ENCODE results near the gene TAB2. TPM values are rescaled to one million over a fixed set of nuclear protein-coding genes. Genes with fewer than 3 reads are reported as not detected.

TAB2 gene, protein sequence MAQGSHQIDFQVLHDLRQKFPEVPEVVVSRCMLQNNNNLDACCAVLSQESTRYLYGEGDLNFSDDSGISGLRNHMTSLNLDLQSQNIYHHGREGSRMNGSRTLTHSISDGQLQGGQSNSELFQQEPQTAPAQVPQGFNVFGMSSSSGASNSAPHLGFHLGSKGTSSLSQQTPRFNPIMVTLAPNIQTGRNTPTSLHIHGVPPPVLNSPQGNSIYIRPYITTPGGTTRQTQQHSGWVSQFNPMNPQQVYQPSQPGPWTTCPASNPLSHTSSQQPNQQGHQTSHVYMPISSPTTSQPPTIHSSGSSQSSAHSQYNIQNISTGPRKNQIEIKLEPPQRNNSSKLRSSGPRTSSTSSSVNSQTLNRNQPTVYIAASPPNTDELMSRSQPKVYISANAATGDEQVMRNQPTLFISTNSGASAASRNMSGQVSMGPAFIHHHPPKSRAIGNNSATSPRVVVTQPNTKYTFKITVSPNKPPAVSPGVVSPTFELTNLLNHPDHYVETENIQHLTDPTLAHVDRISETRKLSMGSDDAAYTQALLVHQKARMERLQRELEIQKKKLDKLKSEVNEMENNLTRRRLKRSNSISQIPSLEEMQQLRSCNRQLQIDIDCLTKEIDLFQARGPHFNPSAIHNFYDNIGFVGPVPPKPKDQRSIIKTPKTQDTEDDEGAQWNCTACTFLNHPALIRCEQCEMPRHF
- polyA plus RNA-seq (ENCODE audit: insufficient read length in 4 of 4), result 100 to 1,000 TPM in 1 of 4 donors, 10 to 100 TPM in 3; 80.7 to 103 (median 85.4) TPM

DNA sequence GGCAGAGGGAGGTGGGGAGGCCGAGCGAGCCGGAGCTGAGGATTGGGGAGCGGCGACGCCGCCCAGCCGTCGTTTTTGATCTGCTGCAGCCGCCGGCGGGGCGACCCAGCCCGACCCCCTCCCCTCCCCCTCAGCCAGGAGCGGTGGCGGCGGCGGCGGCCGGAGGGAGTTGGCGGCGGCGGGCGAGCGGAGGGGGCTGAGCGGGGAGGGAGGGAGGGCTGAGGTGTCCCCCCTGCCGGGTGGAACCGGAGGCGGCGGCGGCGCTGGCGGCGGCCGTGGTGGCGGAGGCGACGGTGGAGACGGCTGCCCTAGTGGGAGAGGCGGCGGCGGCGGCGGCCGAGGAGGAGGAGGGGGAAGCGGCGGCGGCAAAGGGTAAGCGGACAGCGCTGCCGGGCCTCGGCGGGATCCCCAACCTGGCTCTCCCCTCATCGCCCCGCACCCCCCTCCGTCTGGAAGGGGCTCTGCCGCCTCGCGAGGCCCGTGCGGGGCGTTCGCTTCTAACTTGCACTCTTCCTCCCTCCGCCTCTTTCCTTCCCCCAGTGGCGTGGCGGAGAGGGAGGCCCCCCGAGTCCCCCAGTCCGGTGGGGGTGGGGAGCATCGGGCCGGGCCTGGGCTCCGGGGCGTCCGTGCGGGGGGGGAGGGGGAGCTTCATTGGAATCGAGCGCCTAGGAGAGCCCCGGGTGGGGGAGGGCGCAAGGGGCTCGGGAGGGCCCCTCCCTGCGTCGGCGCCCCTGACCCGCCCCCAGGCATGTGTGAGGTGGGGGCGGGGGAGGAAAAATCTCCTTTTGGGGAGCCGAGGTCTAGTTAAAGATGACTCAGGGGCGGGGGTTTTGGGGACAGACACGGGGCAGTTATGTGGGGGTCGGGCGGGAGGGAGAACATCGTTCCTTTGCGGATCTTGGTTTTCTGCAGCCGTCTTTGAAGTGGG, at the start of gene TAB2:
TSS of gene TAB2 (plus strand) at position 69 of the 928 bp plus-strand sequence. CDS start 52,286 bp downstream, outside the sequence.
- DNase-seq (ENCODE audit: low read depth in 4 of 4, low spot score in 2 of 4), result no peak

DNA sequence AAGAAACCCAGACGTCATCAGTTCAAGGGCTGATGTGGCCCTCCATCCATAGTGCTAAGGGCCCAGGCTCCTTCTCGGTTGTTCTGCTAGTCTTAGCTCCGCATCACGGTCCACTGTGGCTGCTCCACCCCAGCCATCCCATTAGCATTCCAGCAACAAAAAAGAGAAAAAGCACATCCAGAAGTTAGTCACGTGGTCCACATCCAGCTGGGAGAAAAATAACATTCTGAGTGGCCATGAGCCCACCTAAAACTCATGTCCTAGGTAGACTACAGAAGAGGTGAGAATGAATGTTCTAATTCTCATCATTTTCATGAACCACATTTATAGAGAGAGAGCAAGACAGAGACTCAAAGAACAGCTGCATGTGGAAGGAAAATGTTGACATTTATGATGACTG, 49.4 kb upstream of the TAB2 start:
- no peak for DNase-seq (ENCODE audit: low read depth in 4 of 4, low spot score in 2 of 4)

DNA sequence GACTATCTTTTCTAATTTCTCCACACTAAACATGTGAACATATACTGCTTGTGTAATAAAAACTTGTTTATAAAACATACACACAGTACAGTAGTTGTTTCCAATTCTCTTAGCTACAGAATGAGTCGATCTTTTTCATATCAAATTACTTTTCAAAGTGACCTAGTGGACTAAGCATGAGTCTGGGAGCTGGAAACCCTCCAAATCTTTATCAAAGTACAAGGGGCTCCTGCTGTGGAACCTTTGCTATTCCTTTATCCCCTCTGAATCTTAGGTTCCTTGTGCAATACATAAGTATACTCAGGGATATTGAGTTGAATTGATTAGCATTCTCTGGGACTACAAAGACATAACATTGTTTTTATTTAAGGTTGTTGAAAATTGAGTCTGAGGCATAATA, 48.7 kb upstream of the TAB2 start:
- DNase-seq (ENCODE audit: low read depth in 4 of 4, low spot score in 2 of 4), result no peak

DNA sequence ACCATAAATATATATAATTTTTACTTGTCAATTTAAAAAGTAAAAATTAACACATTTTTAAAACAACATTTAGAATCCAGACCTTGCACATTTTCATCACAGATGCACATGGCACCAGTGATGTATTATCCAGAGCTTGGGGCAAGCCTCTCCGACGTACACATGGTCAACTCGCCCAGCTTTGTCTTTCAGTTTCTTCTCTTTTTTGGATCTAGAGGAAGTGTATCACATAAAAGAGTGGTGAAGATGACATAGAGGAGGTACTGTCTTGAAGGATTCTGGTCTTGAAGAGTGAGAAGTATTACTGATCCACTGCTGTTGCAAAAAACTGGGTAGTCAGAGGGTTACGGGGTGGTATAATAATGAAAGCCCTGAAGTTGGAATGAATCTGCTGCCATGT, 46.9 kb upstream of the TAB2 start:
- no peak for DNase-seq (ENCODE audit: low read depth in 4 of 4, low spot score in 2 of 4)

DNA sequence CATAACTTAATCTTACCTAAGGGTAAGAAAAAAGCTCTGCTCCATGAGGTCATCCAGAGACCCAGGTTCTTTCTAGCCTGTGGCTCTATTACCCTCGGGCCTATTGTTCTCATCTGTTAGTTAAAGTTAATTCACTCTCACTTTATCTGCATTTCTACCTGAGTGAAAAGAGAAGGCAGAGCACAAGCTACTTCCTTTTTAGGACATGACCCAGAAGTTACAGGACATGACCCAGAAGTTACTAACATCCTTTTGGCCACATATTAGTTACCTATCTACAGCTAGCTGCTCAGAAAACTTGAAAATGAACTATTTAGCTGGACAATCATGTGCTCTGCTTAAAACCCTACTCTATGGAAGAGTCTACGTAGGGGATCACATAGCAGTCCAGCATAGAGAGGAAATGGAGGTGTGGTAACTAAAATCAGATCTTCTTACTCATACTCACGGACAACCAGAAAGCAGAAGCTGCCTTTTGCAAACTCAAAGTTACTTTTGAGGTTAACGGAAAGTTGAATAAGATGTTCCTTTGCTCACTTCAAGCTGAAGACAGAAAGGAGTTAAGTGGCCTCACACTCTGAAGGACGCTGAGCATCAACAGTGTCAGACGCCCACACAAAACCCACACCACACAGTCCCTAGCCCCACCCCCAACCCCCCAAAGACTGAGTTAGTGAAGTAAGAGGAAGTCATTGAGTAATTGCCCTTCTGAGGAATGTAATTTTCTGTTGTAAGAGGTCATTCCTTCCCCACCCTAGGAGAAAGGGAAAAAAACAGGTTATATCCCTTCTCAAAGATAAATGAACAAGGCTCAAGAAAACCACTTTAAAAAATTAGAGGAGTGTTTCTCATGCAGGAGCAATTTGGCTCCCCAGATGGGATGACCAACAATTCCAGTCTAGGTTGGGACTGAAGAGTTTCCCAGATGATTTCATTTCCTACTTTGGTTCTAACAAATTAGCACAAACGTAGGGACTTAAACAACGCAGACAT, 45.9 kb upstream of the TAB2 start:
- DNase-seq (ENCODE audit: low read depth in 4 of 4, low spot score in 2 of 4), result no peak

DNA sequence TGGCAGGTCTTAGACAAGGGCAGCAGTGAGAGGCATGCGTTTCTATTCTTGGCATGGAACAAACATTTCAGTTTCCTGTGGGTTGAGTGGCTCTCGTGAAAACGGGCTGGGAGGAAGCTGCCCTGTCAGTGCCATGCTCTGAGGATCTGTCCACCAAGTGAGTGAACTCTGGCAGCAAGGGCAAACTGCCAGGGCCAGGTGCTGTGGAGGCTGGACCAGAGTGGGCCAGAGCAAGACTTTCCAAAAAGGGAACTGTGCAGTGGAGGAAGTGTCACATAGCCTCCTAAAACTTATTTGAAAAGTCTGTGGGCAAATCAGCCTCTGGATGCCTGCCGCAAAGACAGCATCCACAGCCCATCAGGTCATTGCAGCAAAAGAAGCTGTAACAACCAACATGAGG, 44.2 kb upstream of the TAB2 start:
- DNase-seq (ENCODE audit: low read depth in 4 of 4, low spot score in 2 of 4), result no peak

DNA sequence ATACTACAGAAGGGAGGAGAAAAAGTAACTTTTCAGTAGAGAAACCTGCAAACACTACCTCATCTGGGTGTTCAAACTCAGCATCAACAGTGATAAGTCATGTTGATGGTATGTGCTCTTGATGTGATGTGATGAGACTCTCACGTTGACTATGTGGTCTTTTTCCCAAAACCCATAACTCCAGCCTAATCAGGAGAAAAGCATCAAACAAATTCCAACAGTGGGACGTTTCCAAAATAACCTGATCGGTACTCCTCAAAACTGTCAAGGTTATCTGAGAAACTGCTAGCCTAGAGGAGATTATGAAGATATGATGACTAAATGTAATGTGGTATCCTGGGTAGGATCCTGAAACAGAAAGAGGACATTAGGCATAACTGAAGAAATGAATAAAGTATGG, 41.9 kb upstream of the TAB2 start:
- DNase-seq (ENCODE audit: low read depth in 4 of 4, low spot score in 2 of 4), result no peak

DNA sequence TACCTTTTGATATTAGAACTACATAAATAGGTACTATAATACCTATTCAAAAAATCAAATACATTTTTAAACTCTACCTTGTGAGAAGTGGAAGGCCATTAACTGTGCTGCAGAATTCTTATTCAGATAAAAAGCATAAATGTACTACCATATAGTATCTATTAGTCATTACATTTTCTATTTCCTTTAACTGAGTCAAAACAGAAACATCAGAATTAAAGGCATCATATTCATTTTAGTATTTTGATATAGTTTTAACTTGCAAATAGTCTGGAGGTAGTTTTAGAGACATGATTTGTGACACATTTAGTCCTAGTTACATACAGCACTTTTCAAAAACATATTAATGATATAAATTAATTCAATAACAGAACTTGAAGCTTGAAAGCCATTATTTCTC, 39.9 kb upstream of the TAB2 start:
- DNase-seq (ENCODE audit: low read depth in 4 of 4, low spot score in 2 of 4), result no peak

DNA sequence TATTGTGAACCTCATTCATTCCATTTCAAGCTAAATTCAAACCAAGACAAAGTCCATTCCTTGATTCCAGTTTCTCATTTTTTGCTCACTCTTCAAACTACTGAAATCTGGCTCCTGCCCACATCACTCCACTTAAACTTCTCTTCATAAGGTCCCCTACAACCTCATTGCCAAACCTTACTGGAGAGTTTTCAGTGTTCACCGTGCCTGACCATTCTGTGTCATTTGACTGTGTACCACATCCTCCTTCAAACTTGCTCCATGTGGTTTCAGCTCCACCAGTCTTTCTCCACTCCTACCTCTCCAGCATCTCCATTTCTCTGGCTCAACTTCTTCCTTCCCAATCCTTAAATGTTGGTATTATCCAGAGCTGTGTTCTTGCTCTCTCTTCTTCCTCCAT, 38.5 kb upstream of the TAB2 start:
- no peak for DNase-seq (ENCODE audit: low read depth in 4 of 4, low spot score in 2 of 4)

DNA sequence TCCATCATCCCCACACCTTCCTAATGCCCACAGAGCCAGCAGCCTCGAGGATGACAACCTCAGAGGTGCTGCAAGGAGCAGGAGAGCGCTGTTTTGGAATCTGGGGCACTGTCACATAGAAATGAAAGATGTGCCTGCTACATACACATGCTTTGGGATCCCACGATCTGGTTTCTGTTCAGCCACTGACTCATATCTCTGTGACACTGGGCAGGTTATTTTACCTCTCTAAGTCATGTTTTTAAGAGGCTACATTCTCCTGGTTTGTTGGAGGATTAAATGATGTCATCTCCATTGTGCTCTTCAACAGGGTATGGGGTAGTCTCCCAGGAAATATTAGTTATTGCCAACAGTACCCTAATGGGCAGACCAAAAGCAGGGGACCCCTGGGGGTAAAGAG, 32.6 kb upstream of the TAB2 start:
- no peak for DNase-seq (ENCODE audit: low read depth in 4 of 4, low spot score in 2 of 4)

DNA sequence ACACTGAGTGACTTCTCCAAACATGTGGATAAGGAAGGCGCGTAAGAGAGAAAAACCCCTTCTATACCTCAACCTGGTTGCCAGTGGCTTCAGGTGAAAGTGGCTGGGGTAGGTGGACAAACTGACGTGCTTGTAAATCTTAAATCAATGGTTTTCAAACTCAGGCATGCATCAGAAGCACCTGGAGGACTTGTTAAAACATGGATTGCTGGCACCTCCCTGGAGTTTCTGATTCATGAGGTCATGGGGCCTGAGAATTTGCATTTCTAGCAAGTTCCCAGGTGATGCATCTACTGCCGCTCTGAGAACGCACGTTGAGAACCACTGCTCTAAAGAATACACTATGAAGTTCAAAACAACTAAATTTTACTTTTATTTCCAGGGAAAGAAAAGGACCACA, 31.9 kb upstream of the TAB2 start:
- DNase-seq (ENCODE audit: low read depth in 4 of 4, low spot score in 2 of 4), result no peak

DNA sequence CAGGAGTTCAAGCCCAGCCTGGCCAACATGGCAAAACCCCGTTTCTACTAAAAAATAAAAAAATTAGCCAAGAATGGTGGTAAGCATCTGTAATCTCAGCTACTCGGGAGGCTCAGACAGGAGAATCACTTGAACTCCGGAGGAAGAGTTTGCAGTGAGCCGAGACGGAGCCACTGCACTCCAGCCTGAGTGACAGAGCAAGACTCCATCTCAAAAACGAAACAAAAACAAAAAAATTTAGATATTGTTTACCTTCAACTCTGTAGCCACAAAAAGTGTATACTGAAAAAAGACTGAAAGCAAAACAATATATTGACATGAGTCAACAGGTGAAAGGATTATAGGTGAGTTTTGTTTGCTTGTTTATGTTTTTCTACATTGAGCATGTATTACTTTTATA, 30.6 kb upstream of the TAB2 start:
- DNase-seq (ENCODE audit: low read depth in 4 of 4, low spot score in 2 of 4), result no peak

DNA sequence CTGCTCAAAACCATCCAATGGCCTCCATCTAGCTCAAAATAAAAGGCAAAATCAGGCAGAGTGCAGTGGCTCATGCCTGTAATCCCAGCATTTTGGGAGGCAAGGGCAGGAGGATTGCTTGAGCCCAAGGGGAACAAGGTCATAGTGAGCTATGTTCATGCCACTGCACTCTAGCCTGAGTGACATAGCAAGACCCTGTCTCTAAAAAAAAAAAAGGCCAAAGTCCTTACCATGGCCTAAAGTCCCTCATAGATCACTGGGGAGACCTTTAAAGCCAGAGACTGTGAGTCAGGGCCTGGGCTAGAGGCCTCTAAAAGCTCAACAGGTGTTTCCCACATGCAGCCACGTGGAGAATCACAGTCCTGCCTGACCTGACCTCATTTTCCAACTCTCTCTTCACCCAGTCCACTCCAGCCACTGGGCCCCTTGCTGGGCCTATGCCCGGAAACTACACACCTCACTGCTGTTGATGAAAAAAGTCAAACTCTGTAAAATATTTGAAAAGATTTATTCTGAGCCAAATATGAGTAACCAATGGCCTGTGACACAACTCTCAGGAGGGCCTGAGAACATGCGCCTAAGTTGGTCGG, 28.2 kb upstream of the TAB2 start:
- DNase-seq (ENCODE audit: low read depth in 4 of 4, low spot score in 2 of 4), result no peak

DNA sequence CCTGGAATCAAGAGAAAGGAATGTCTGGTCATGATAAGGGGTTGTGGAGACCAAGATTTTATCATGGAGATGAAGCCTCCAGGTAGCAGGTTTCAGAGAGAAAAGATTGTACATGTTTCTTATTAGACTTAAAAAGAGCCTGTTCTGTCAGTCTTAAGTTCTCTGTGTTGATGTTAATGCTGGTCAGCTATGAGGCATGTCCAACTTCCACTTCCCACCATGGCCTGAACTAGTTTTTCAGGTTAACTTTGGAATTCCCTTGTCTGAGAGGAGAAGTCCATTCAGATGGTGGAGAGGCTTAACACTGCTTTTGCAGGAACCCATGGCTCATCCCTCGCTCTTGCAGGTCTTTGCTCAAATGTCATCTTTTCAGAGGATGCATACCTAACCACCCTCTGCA, 27.5 kb upstream of the TAB2 start:
- no peak for DNase-seq (ENCODE audit: low read depth in 4 of 4, low spot score in 2 of 4)

DNA sequence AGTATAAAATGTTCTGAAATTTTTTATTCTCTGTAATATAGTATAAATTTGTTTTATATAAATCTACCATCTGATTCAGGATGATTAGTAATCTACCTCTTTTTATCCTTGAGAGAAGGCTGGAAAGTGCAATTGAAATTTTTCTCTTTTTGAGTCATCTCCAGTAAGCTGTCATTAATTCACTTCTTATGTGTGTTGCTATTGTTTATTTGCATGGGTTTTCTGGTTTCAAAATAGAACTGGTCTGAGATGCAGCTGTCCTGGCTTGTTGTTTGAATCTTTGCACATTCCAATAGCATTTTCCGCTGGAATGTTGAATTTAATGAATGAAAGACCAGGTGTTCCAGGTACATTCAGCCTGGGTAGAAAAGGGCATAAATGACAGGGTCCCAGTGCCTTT, 24.3 kb upstream of the TAB2 start:
- no peak for DNase-seq (ENCODE audit: low read depth in 4 of 4, low spot score in 2 of 4)

DNA sequence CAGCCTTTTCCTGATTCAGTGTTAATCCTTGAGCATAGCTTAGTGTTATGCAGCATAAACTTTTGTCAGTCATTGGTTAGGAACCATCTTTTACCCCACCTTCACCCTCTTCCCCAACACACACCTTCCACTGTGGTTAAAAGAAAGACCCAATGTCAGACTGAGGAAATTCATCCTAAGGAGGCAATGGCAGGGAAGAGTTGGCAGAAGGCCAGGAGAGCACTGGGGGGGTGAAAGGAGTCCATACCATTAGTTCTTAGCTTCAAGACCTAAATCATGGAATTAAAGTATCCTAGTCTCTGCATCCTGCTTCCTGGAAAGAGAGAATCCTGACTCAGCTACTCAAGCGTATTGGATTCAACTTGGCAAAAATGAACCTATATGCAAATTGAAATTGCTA, 16.9 kb upstream of the TAB2 start:
- no peak for DNase-seq (ENCODE audit: low read depth in 4 of 4, low spot score in 2 of 4)

DNA sequence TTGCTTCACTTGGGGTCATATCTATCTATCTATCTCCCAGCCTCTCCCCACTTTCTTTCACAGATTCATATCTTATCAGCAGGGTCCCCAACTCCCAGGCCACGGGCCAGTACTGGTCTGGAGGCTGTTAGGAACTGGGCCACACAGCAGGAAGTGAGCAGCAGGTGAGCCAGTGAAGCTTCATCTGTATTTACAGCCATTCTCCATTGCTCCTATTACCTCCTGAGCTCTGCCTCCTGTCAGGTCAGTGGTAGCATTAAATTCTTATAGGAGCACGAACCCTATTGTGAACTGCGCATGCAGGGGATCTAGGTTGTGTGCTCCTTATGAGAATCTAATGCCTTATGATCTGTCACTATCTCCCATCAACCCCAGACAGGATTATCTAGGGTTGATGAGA, 14.8 kb upstream of the TAB2 start:
- DNase-seq (ENCODE audit: low read depth in 4 of 4, low spot score in 2 of 4), result no peak

DNA sequence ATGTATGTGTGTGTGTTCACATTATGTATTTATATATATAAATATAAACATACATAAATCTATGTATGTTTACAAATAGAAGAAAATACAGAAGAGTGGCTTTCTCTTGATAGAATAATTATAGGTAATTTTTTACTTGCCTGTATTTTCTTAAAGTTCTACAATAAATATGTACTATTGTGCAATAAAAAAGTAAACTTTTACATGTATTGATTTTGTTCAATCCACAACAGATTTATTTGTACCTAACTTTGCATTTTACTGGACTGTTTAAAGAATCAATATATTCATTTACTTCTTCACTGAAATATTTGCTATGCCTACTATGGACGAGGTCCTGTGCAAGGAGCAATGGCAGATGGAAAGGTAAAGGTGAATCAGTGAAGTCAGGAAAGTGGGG, 14.0 kb upstream of the TAB2 start:
- DNase-seq (ENCODE audit: low read depth in 4 of 4, low spot score in 2 of 4), result no peak

DNA sequence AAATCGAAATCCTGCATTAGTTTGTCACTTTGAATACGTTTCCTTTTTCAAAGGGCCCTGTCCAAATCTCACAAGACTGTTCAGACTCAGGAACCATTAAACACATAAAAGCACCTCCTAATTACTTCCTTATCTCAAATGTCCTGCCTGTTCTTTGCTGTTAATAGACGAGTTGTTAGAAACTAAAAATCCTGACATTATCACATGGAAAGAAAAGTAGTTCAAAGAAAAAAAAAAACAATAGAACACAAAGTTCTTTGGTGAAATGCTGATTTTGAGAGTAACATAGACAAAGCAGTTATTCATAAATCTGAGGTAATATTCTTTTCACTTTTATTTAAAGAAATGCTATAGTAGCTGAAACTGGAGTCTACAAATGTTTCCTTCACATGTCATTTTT, 12.1 kb upstream of the TAB2 start:
- no peak for DNase-seq (ENCODE audit: low read depth in 4 of 4, low spot score in 2 of 4)

DNA sequence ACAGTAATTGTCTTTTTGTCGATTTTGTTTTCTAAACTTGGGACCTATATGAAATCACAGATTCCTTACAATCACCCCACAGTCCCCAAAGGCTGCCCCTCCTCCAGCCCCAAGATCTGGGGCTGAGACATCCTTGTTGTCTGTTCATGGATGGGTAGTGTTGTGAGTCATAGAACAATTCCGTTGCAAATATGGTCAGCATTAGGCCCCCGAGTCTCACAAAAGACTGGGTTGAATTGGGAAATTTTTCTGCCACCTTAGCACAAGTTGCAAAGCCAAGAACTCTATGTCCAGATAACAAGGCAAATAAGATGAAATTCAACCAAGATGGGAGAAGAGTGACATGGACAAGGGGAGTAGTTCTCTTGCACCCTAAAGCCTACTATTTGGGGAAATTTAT, 10.5 kb upstream of the TAB2 start:
- no peak for DNase-seq (ENCODE audit: low read depth in 4 of 4, low spot score in 2 of 4)

All from left renal cortex interstitium (tissue), 4 donors.